GM12874 (cell line): Measurements from ENCODE around the gene LCE3B.

ENCODE experiments used
- TF ChIP-seq, protein P1 (sequence below): IDR thresholded peaks from 2 replicates; pipeline ENCODE4 v1.5.1; 2011; ENCODE audit warnings: low read depth, mild to moderate bottlenecking, control low read depth, low read length, moderate library complexity; ENCODE audit not compliant: insufficient read depth

The LCE3B gene

GRCh38 chr1:152613511-152613910 lies at the start of gene LCE3B:
Gene LCE3B (plus strand): TSS chr1:152613811. CDS start chr1:152613811, 0 bp downstream.
- TF ChIP-seq, protein P1, sequence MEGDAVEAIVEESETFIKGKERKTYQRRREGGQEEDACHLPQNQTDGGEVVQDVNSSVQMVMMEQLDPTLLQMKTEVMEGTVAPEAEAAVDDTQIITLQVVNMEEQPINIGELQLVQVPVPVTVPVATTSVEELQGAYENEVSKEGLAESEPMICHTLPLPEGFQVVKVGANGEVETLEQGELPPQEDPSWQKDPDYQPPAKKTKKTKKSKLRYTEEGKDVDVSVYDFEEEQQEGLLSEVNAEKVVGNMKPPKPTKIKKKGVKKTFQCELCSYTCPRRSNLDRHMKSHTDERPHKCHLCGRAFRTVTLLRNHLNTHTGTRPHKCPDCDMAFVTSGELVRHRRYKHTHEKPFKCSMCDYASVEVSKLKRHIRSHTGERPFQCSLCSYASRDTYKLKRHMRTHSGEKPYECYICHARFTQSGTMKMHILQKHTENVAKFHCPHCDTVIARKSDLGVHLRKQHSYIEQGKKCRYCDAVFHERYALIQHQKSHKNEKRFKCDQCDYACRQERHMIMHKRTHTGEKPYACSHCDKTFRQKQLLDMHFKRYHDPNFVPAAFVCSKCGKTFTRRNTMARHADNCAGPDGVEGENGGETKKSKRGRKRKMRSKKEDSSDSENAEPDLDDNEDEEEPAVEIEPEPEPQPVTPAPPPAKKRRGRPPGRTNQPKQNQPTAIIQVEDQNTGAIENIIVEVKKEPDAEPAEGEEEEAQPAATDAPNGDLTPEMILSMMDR: no peak

GRCh38 chr1:152565115-152565514 lies 48.5 kb upstream of the LCE3B start:
- TF ChIP-seq, protein P1: no peak

DNA sequence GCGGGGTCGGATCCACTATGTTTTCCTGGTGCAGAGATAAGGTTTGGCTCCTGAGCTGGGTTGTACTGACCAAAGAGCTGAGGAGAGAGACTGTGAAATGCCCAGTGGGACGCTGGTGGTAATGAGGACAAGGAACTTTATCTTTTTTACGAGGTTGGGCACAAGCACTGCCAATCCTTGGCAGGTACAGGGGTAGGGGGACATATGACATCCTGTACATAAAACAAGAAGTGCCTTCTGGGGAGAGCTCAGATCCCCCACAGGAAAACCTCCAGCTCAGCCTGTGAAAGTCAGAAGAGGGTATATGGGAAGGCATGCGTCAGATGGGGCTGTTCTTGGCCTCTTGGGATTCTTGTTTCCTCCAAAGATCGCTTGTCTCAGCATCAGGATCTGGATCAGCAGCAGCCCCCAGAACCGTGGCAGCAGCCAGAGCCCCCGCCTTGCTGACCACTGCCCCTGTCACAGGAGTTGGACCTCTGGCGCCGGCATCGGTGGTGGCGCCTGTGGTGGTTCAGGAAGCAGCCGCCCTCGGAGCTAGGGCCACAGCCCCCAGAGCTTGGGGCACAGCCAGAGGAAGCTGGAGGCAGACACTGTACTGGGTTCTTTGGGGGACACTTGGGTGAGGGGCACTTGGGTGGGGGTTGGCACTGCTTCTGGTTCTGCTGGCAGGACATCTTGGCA lies 47.9 kb upstream of the LCE3B start:
- TF ChIP-seq, protein P1: no peak

GRCh38 chr1:152566681-152567080 lies 46.9 kb upstream of the LCE3B start, which contains the start of gene LCE3E:
Gene LCE3E (minus strand): TSS chr1:152566780. CDS start chr1:152566208, 572 bp downstream.
- TF ChIP-seq, protein P1: no peak

DNA sequence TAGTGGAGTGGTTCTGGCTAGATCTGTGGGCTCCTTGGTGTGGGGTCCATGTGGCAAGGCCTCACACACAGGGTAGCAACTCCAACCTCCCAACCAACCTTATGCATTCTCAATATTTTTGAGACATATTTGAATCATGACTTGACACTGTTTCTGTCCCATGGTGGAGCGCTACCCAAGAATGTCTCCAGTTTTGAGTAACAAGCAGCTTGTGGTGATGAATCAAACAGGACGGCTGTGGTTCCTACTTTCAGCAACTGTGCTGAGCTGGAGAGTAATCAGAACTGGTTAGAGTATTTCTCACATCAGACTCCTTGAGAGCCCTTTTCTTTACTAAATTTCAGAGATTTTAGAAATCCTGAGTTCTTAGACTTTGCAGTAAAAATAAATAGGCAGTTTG lies 36.4 kb upstream of the LCE3B start:
- TF ChIP-seq, protein P1: no peak

- TF ChIP-seq, protein P1: no peak
Observed at GRCh38 chr1:152580433-152580832, 33.2 kb upstream of the LCE3B start, which contains the start of gene LCE3D. Gene LCE3D (minus strand): TSS chr1:152580516. CDS start chr1:152579936, 580 bp downstream.

DNA sequence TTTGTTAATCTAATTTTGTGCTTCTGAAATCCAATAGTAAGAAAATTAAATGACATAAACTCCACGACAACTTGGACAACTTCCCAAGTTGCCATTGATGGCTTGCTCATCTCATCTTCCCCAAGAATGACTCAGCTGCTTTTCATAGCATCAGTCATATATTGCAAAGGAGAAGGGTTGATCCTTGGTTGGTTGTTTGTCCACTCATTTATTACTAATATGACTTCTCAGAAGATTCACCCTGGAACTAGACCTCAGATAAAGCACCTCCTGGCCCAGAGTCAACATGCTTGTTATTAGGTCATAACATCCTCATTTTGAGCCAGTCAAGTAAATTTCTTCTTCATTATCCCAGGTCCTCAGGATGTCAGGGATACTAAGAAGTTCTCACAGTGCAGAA lies 31.0 kb upstream of the LCE3B start:
- TF ChIP-seq, protein P1: no peak
